Left cardiac atrium (tissue), 4 donors: ENCODE results near the gene NFKB2. TPM values are rescaled to one million over a fixed set of nuclear protein-coding genes. Genes with fewer than 3 reads are reported as not detected.

Source experiments
- ATAC-seq, 2 donors: fragments of 200-7000 bp; cut with Tn5 transposase; one replicate each; pipeline ENCODE4 v1.9.1; 2020; ENCODE audit warnings: mild to moderate bottlenecking in 2 of 2, moderate library complexity in 2 of 2
- DNase-seq: peaks from one replicate; pipeline ENCODE4 v3.0.0-alpha.2; 2020
- intact Hi-C, 2 donors: fragments of 100-400 bp; cut with DNase I; formaldehyde crosslinking; loops; one replicate each; pipeline versions ENCODE4 v1.14.1 to v1.15.1; 2022 to 2023
- total RNA-seq, 2 donors: library from RNA; stranded (reverse); fragmentation: NEBNext Ultra II Directional; extraction: Animal tissue kit (Norgen Biotek cat#: 25700); gene quantifications; one replicate each; pipeline ENCODE4 v1.2.1, GENCODE V29; 2021
- donor health status: DM: no; HTN: yes; CAD: no.
- donor health status: DM: no; HTN: yes; CAD: no; lungs with severe emphysema.
- donor health status: DM: yes; HTN: yes; CAD: no.
- donor health status: Dilated cardiomyopathy.

NFKB2 gene
- total RNA-seq, 2 donors from 2014 or later: 16.1 to 24.9 TPM

GRCh38 chr10:102404361-102405107, 9.0 kb downstream of the NFKB2 start:
- intact Hi-C loops: loop anchor here in 1 of 2 donors (5.0 kb wide), 1 partner anchor 177 kb away; the partner anchor contains the start of gene ELOVL3
- DNase-seq (no peak), ATAC-seq (no peak)

- ATAC-seq (no peak), DNase-seq (no peak)
- intact Hi-C loops: no loop called here
Observed at GRCh38 chr10:102405108-102405571, 9.6 kb downstream of the NFKB2 start.

GRCh38 chr10:102405632-102406031, 10.1 kb downstream of the NFKB2 start:
- ATAC-seq: no peak
- DNase-seq: no peak
- intact Hi-C loops: no loop called here

GRCh38 chr10:102406815-102407214, 11.3 kb downstream of the NFKB2 start:
- DNase-seq (no peak), ATAC-seq (no peak)
- intact Hi-C loops: no loop called here

GRCh38 chr10:102407425-102408130, 12.1 kb downstream of the NFKB2 start:
- ATAC-seq: no peak
- no peak for DNase-seq
- intact Hi-C loops: no loop called here

GRCh38 chr10:102408131-102408727, 12.7 kb downstream of the NFKB2 start:
- DNase-seq (no peak), ATAC-seq (no peak)
- intact Hi-C loops: no loop called here

- DNase-seq (peak; percentile 65), ATAC-seq (peak; percentile 42 to 69)
- intact Hi-C loops: no loop called here
Observed at GRCh38 chr10:102408728-102409603, 13.5 kb downstream of the NFKB2 start.

- intact Hi-C loops: no loop called here
- DNase-seq (no peak), ATAC-seq (peak; percentile 4 to 11)
Observed at GRCh38 chr10:102409604-102410428, 14.3 kb downstream of the NFKB2 start.

GRCh38 chr10:102410429-102411073, 15.0 kb downstream of the NFKB2 start:
- intact Hi-C loops: no loop called here
- ATAC-seq (peak; percentile 27 to 31), DNase-seq (no peak)

- DNase-seq: no peak
- ATAC-seq: no peak
- intact Hi-C loops: no loop called here
Observed at GRCh38 chr10:102411341-102412255, 16.1 kb downstream of the NFKB2 start.

- intact Hi-C loops: no loop called here
- ATAC-seq: no peak
- no peak for DNase-seq
Observed at GRCh38 chr10:102412293-102412692, 16.8 kb downstream of the NFKB2 start.

- intact Hi-C loops: no loop called here
- no peak for ATAC-seq
- no peak for DNase-seq
Observed at GRCh38 chr10:102413053-102413705, 17.7 kb downstream of the NFKB2 start.

- DNase-seq: no peak
- ATAC-seq: no peak
- intact Hi-C loops: no loop called here
Observed at GRCh38 chr10:102413806-102414561, 18.5 kb downstream of the NFKB2 start.

- intact Hi-C loops: no loop called here
- DNase-seq (peak; percentile 11), ATAC-seq (no peak)
Observed at GRCh38 chr10:102414749-102415148, 19.2 kb downstream of the NFKB2 start.

- no peak for ATAC-seq
- no peak for DNase-seq
- intact Hi-C loops: no loop called here
Observed at GRCh38 chr10:102416283-102416682, 20.8 kb downstream of the NFKB2 start.

GRCh38 chr10:102416695-102417094, 21.2 kb downstream of the NFKB2 start:
- intact Hi-C loops: no loop called here
- no peak for ATAC-seq
- DNase-seq: no peak
